Mesenchymal stem cell (in vitro differentiated cells and primary cell): ENCODE data around the gene FOXJ3.

ENCODE experiments used
- DNase-seq: peaks from one replicate; pipeline ENCODE4 v3.0.0-alpha.2; 2013
- H2AFZ ChIP-seq: one replicate; pipeline ENCODE4 v1.6.1; 2013; ENCODE audit warnings: low read depth, mild to moderate bottlenecking, control low read depth, inconsistent platforms, low read length, moderate library complexity
- H2AK5ac ChIP-seq: 2 replicates; pipeline ENCODE4 v1.6.1; 2013; ENCODE audit warnings: low read length, moderate library complexity, mild to moderate bottlenecking, inconsistent platforms; ENCODE audit not compliant: severe bottlenecking
- H2BK120ac ChIP-seq: one replicate; pipeline ENCODE4 v1.6.1; 2013; ENCODE audit warnings: low read depth, mild to moderate bottlenecking, inconsistent platforms, low read length, moderate library complexity
- H2BK12ac ChIP-seq, 2 experiments: one replicate each; pipeline ENCODE4 v1.6.1; 2013; ENCODE audit warnings: inconsistent platforms in 2 of 2, low read length in 2 of 2, mild to moderate bottlenecking in 2 of 2, moderate library complexity in 2 of 2, control low read depth in 1 of 2
- H2BK15ac ChIP-seq: one replicate; pipeline ENCODE4 v1.6.1; 2013; ENCODE audit warnings: mild to moderate bottlenecking, low read depth, inconsistent platforms; ENCODE audit not compliant: poor library complexity, severe bottlenecking
- H2BK5ac ChIP-seq: 2 replicates; pipeline ENCODE4 v1.6.1; 2013; ENCODE audit warnings: low read depth, mild to moderate bottlenecking, low read length, control low read depth, inconsistent platforms; ENCODE audit not compliant: poor library complexity, severe bottlenecking
- H3K14ac ChIP-seq, 2 experiments: one replicate each; pipeline ENCODE4 v1.6.1; 2013; ENCODE audit warnings: inconsistent platforms in 2 of 2, low read length in 2 of 2, control low read depth in 1 of 2, mild to moderate bottlenecking in 1 of 2, moderate library complexity in 1 of 2
- H3K18ac ChIP-seq, 2 experiments: one replicate each; pipeline ENCODE4 v1.6.1; 2013; ENCODE audit warnings: inconsistent platforms in 2 of 2, low read length in 2 of 2, control low read depth in 1 of 2, low read depth in 1 of 2, mild to moderate bottlenecking in 1 of 2
- H3K23ac ChIP-seq, 2 experiments: one replicate each; pipeline ENCODE4 v1.6.1; 2013; ENCODE audit warnings: inconsistent platforms in 2 of 2, low read length in 2 of 2, mild to moderate bottlenecking in 2 of 2, moderate library complexity in 2 of 2, control low read depth in 1 of 2
- H3K27ac ChIP-seq: 2 replicates; pipeline ENCODE4 v1.5.1; 2013; ENCODE audit warnings: mild to moderate bottlenecking, moderate library complexity, low read length, control low read depth, inconsistent platforms; ENCODE audit not compliant: poor library complexity, severe bottlenecking
- H3K27me3 ChIP-seq, 2 experiments: 2 replicates each; pipeline versions ENCODE4 v1.6.1 to v1.7.0; 2013; ENCODE audit warnings: low read length in 2 of 2, mild to moderate bottlenecking in 2 of 2, moderate library complexity in 2 of 2, control low read depth in 1 of 2, inconsistent platforms in 1 of 2; ENCODE audit not compliant: control insufficient read depth in 1 of 2, insufficient read depth in 1 of 2
- H3K36me3 ChIP-seq, 2 experiments: 2 replicates each; pipeline versions ENCODE4 v1.6.1 to v1.7.0; 2013; ENCODE audit warnings: low read length in 2 of 2, control low read depth in 1 of 2, inconsistent platforms in 1 of 2, low read depth in 1 of 2, mild to moderate bottlenecking in 1 of 2; ENCODE audit not compliant: insufficient read depth in 2 of 2, control insufficient read depth in 1 of 2
- H3K4ac ChIP-seq, 2 experiments: one replicate each; pipeline ENCODE4 v1.6.1; 2013; ENCODE audit warnings: inconsistent platforms in 2 of 2, low read length in 2 of 2, mild to moderate bottlenecking in 2 of 2, moderate library complexity in 2 of 2, control low read depth in 1 of 2, low read depth in 1 of 2
- H3K4me1 ChIP-seq: 2 replicates; pipeline ENCODE4 v1.6.1; 2013; ENCODE audit warnings: low read depth, low read length, control low read depth; ENCODE audit not compliant: control insufficient read depth, insufficient read depth
- H3K4me2 ChIP-seq: 2 replicates; pipeline ENCODE4 v1.6.1; 2013; ENCODE audit warnings: low read length, mild to moderate bottlenecking, inconsistent platforms; ENCODE audit not compliant: poor library complexity, severe bottlenecking
- H3K4me3 ChIP-seq, 2 experiments: 2 replicates each; pipeline versions ENCODE4 v1.5.1 to v1.7.0; 2013; ENCODE audit warnings: low read length in 2 of 2, mild to moderate bottlenecking in 2 of 2, control low read depth in 1 of 2, low read depth in 1 of 2; ENCODE audit not compliant: insufficient read depth in 1 of 2
- H3K79me1 ChIP-seq: replicated peaks from 2 replicates; pipeline ENCODE4 v1.6.1; 2013; ENCODE audit warnings: mild to moderate bottlenecking, control low read depth, low read length, inconsistent platforms; ENCODE audit not compliant: poor library complexity, severe bottlenecking
- H3K9ac ChIP-seq: 2 replicates; pipeline ENCODE4 v1.7.0; 2013; ENCODE audit warnings: mild to moderate bottlenecking, low read length, moderate library complexity
- H3K9me3 ChIP-seq: 2 replicates; pipeline ENCODE4 v1.7.0; 2013; ENCODE audit warnings: mild to moderate bottlenecking, low read length; ENCODE audit not compliant: control insufficient read depth
- H4K8ac ChIP-seq: one replicate; pipeline ENCODE4 v1.6.1; 2013; ENCODE audit warnings: inconsistent platforms, mild to moderate bottlenecking, low read length, moderate library complexity
- H4K91ac ChIP-seq: one replicate; pipeline ENCODE4 v1.6.1; 2013; ENCODE audit warnings: mild to moderate bottlenecking, low read length, inconsistent platforms
- WGBS: methylation state at CpG from one replicate; pipeline ENCODE4 v1.1.7; 2013; ENCODE audit warnings: mixed read lengths; 5-methylcytosine and 5-hydroxymethylcytosine counted together

The FOXJ3 gene

GRCh38 chr1:42290130-42290529 lies 44.9 kb downstream of the FOXJ3 start:
- Histone ChIP-seq H3K4me1 (no peaks in the 10 kb centered on the region), H2AFZ (no peak overlapping the region), H2BK5ac (no peak overlapping the region), H3K4me3 (no peak overlapping the region), H2BK12ac (no peak overlapping the region), H3K18ac (no peak overlapping the region), H3K79me1 (peaks cover 20% of the 10 kb centered on the region), H3K9me3 (peaks cover 13% of the 10 kb centered on the region), H3K23ac (no peak overlapping the region), H3K4me2 (no peak overlapping the region), H3K36me3 (peaks cover 3 to 12% of the 10 kb centered on the region in 2 experiments), H3K4ac (no peak overlapping the region), H3K9ac (no peak overlapping the region), H4K91ac (no peak overlapping the region), H2BK15ac (no peak overlapping the region), H3K27ac (no peak overlapping the region), H4K8ac (no peak overlapping the region), H2AK5ac (no peak overlapping the region), H3K27me3 (no peaks in the 10 kb centered on the region), H3K14ac (no peak overlapping the region), H2BK120ac (no peak overlapping the region)
- 56% methylated on average over 2 of the region's 2 CpGs for WGBS
- DNase-seq, result peak; percentile 29

- Histone ChIP-seq H3K14ac (no peak overlapping the region), H3K18ac (no peak overlapping the region), H3K36me3 (peaks cover 3 to 12% of the 10 kb centered on the region in 2 experiments), H4K8ac (no peak overlapping the region), H3K9ac (no peak overlapping the region), H3K27ac (no peak overlapping the region), H2AFZ (no peak overlapping the region), H3K4me2 (no peak overlapping the region), H3K9me3 (peaks cover 9% of the 10 kb centered on the region), H2BK120ac (no peak overlapping the region), H3K23ac (no peak overlapping the region), H2BK5ac (no peak overlapping the region), H2AK5ac (no peak overlapping the region), H3K4me1 (no peaks in the 10 kb centered on the region), H3K27me3 (no peaks in the 10 kb centered on the region), H2BK15ac (no peak overlapping the region), H3K4ac (no peak overlapping the region), H3K4me3 (no peak overlapping the region), H4K91ac (no peak overlapping the region), H2BK12ac (no peak overlapping the region), H3K79me1 (peaks cover 19% of the 10 kb centered on the region)
- WGBS, result 93% methylated on average over 1 of the region's 1 CpG
- no peak for DNase-seq
Measured at GRCh38 chr1:42288311-42288985, 46.6 kb downstream of the FOXJ3 start.

GRCh38 chr1:42282867-42283583 lies 52.0 kb downstream of the FOXJ3 start:
- no peak overlapping the region for H2AK5ac ChIP-seq
- WGBS, result 93% methylated on average over 3 of the region's 5 CpGs
- no peak overlapping the region for H2BK120ac ChIP-seq
- H3K18ac ChIP-seq, result no peak overlapping the region
- H3K9ac ChIP-seq, result no peak overlapping the region
- no peak overlapping the region for H3K4me2 ChIP-seq
- no peak overlapping the region for H3K4ac ChIP-seq
- no peak overlapping the region for H3K14ac ChIP-seq
- no peak overlapping the region for H4K91ac ChIP-seq
- no peak overlapping the region for H2BK12ac ChIP-seq
- no peak overlapping the region for H3K4me3 ChIP-seq
- H4K8ac ChIP-seq, result no peak overlapping the region
- H3K27me3 ChIP-seq, result no peaks in the 10 kb centered on the region
- no peaks in the 10 kb centered on the region for H3K4me1 ChIP-seq
- H2BK15ac ChIP-seq, result no peak overlapping the region
- peaks cover 0 to 4% of the 10 kb centered on the region in 2 experiments for H3K36me3 ChIP-seq
- no peak overlapping the region for H3K27ac ChIP-seq
- H3K9me3 ChIP-seq, result no peaks in the 10 kb centered on the region
- no peak for DNase-seq
- no peak overlapping the region for H2BK5ac ChIP-seq
- H3K23ac ChIP-seq, result no peak overlapping the region
- H3K79me1 ChIP-seq, result peaks cover 14% of the 10 kb centered on the region
- H2AFZ ChIP-seq, result no peak overlapping the region

GRCh38 chr1:42282024-42282579 lies 52.9 kb downstream of the FOXJ3 start:
- Histone ChIP-seq H2AFZ (no peak overlapping the region), H3K18ac (no peak overlapping the region), H3K4me2 (no peak overlapping the region), H3K9ac (no peak overlapping the region), H2AK5ac (no peak overlapping the region), H3K36me3 (peaks cover 0 to 6% of the 10 kb centered on the region in 2 experiments), H3K23ac (no peak overlapping the region), H3K9me3 (no peaks in the 10 kb centered on the region), H2BK120ac (no peak overlapping the region), H3K27ac (no peak overlapping the region), H3K27me3 (no peaks in the 10 kb centered on the region), H4K91ac (no peak overlapping the region), H3K4me1 (no peaks in the 10 kb centered on the region), H4K8ac (no peak overlapping the region), H3K79me1 (peaks cover 17% of the 10 kb centered on the region), H3K4me3 (no peak overlapping the region), H2BK5ac (peak overlapping the region; percentile 8), H3K4ac (no peak overlapping the region), H2BK15ac (no peak overlapping the region), H2BK12ac (no peak overlapping the region), H3K14ac (no peak overlapping the region)
- WGBS, result no CpG with 5 or more reads among the region's 2 CpGs
- peak; percentile 58 for DNase-seq
